GM23338 (cell line): ENCODE data around the gene KRT17. TPM values are rescaled to one million over a fixed set of nuclear protein-coding genes. Genes with fewer than 3 reads are reported as not detected.
A peak's percentile ranks its signal among the peaks of the same experiment; 100 is the strongest.

Source experiments
- ATAC-seq: fragments of 200-7000 bp; cut with Tn5 transposase; 3 replicates; pipeline ENCODE4 v1.9.1; 2020
- DNase-seq: peaks from one replicate; pipeline ENCODE4 v3.0.0-alpha.2; 2015; ENCODE audit warnings: low spot score
- H2AFZ ChIP-seq: fragments of 200-600 bp; sonication (generic); 2 replicates; pipeline ENCODE4 v1.8.0; 2016; ENCODE audit warnings: antibody characterized with exemption, mild to moderate bottlenecking, moderate library complexity
- H3F3A ChIP-seq: fragments of 200-600 bp; sonication (generic); replicated peaks from 2 replicates; pipeline ENCODE4 v1.8.0; 2017; ENCODE audit warnings: antibody characterized with exemption, mixed run types, low read depth
- H3K27ac ChIP-seq: fragments of 200-600 bp; sonication (generic); 2 replicates; pipeline ENCODE4 v1.6.1; 2016; ENCODE audit warnings: low read depth
- H3K27me3 ChIP-seq: fragments of 200-600 bp; sonication (generic); 2 replicates; pipeline ENCODE4 v1.8.0; 2016; ENCODE audit warnings: mild to moderate bottlenecking, mixed run types, moderate library complexity; ENCODE audit not compliant: insufficient read depth
- H3K36me3 ChIP-seq: fragments of 200-600 bp; sonication (generic); 2 replicates; pipeline ENCODE4 v1.8.0; 2016; ENCODE audit warnings: mild to moderate bottlenecking; ENCODE audit not compliant: insufficient read depth
- H3K4me1 ChIP-seq: fragments of 200-600 bp; sonication (generic); 2 replicates; pipeline ENCODE4 v1.8.0; 2016; ENCODE audit warnings: mild to moderate bottlenecking, moderate library complexity; ENCODE audit not compliant: insufficient read depth
- H3K4me2 ChIP-seq: fragments of 200-600 bp; sonication (generic); 2 replicates; pipeline ENCODE4 v1.7.1; 2017; ENCODE audit warnings: mixed run types
- H3K4me3 ChIP-seq: fragments of 200-600 bp; sonication (generic); 2 replicates; pipeline ENCODE4 v1.6.1; 2016; ENCODE audit warnings: mixed run types
- H3K79me2 ChIP-seq: fragments of 200-600 bp; sonication (generic); replicated peaks from 2 replicates; pipeline ENCODE4 v1.8.0; 2017; ENCODE audit warnings: mild to moderate bottlenecking; ENCODE audit not compliant: insufficient read depth
- H3K9me2 ChIP-seq: fragments of 200-600 bp; sonication (generic); 2 replicates; pipeline ENCODE4 v1.8.0; 2017; ENCODE audit not compliant: insufficient read depth
- H4K20me1 ChIP-seq: fragments of 200-600 bp; sonication (generic); replicated peaks from 2 replicates; pipeline ENCODE4 v1.8.0; 2017; ENCODE audit warnings: mild to moderate bottlenecking; ENCODE audit not compliant: insufficient read depth
- H3K27ac Mint-ChIP-seq: 2 replicates; pipeline ENCODE4 v1.8.0; 2020; ENCODE audit warnings: inconsistent platforms, mild to moderate bottlenecking, moderate library complexity, mixed read lengths
- H3K27me3 Mint-ChIP-seq: 3 replicates; pipeline ENCODE4 v1.8.0; 2022; ENCODE audit warnings: low read depth, mild to moderate bottlenecking, moderate library complexity, mixed read lengths, inconsistent platforms; ENCODE audit not compliant: insufficient read depth, poor library complexity
- H3K36me3 Mint-ChIP-seq: 3 replicates; pipeline ENCODE4 v1.8.0; 2021; ENCODE audit warnings: low read depth, mild to moderate bottlenecking, inconsistent platforms, moderate library complexity, mixed read lengths
- H3K4me1 Mint-ChIP-seq: 3 replicates; pipeline ENCODE4 v1.8.0; 2020; ENCODE audit warnings: mild to moderate bottlenecking, inconsistent platforms, mixed read lengths
- H3K4me3 Mint-ChIP-seq: 3 replicates; pipeline ENCODE4 v1.8.0; 2021; ENCODE audit warnings: moderate library complexity, mild to moderate bottlenecking, inconsistent platforms, mixed read lengths
- H3K9me3 Mint-ChIP-seq: 3 replicates; pipeline ENCODE4 v1.8.0; 2020; ENCODE audit warnings: moderate library complexity, mild to moderate bottlenecking, inconsistent platforms, mixed read lengths
- CREB1 ChIP-seq: fragments of 250-450 bp; sonication (Bioruptor Pico); IDR thresholded peaks from 2 replicates; pipeline ENCODE4 v1.5.0; 2020; ENCODE audit warnings: low read depth, mild to moderate bottlenecking, moderate library complexity
- CTCF ChIP-seq, 2 experiments: fragments of 200-600 bp in 1 of 2; sonication (generic) in 1 of 2; conservative IDR thresholded peaks; 2 replicates each; pipeline versions ENCODE4 v1.5.1 to v1.6.1; 2016 to 2017; ENCODE audit warnings: antibody characterized with exemption in 2 of 2, low read depth in 2 of 2, mild to moderate bottlenecking in 2 of 2, moderate library complexity in 1 of 2
- ETS1 ChIP-seq: IDR thresholded peaks from 2 replicates; pipeline ENCODE4 v1.6.1; 2016; ENCODE audit warnings: antibody characterized with exemption
- EZH2 ChIP-seq: fragments of 200-600 bp; sonication (generic); IDR thresholded peaks from one replicate; pipeline ENCODE4 v1.8.0; 2017; ENCODE audit warnings: antibody characterized with exemption, mild to moderate bottlenecking, low read depth; ENCODE audit not compliant: unreplicated experiment
- EZH2phosphoT487 ChIP-seq: fragments of 200-600 bp; sonication (generic); IDR thresholded peaks from one replicate; pipeline ENCODE4 v1.8.1; 2018; ENCODE audit warnings: antibody characterized with exemption; ENCODE audit not compliant: unreplicated experiment
- JUNB ChIP-seq: IDR thresholded peaks from one replicate; pipeline ENCODE4 v1.6.1; 2016; ENCODE audit warnings: antibody characterized with exemption; ENCODE audit not compliant: unreplicated experiment
- NANOG ChIP-seq: IDR thresholded peaks from 2 replicates; pipeline ENCODE4 v1.6.1; 2016; ENCODE audit warnings: antibody characterized with exemption, borderline replicate concordance
- POLR2AphosphoS5 ChIP-seq: IDR thresholded peaks from 2 replicates; pipeline ENCODE4 v1.6.1; 2016; ENCODE audit warnings: antibody characterized with exemption, low read depth
- REST ChIP-seq: IDR thresholded peaks from one replicate; pipeline ENCODE4 v1.6.1; 2018; ENCODE audit warnings: antibody characterized with exemption; ENCODE audit not compliant: unreplicated experiment
- STAT1 ChIP-seq: IDR thresholded peaks from one replicate; pipeline ENCODE4 v1.6.1; 2016; ENCODE audit warnings: antibody characterized with exemption; ENCODE audit not compliant: unreplicated experiment
- ZNF114 ChIP-seq: fragments of 250-450 bp; sonication (Bioruptor Pico); IDR thresholded peaks from 2 replicates; pipeline ENCODE4 v1.5.0; 2020; ENCODE audit warnings: mild to moderate bottlenecking, moderate library complexity
- ZNF331 ChIP-seq: fragments of 250-450 bp; sonication (Bioruptor Pico); IDR thresholded peaks from 2 replicates; pipeline ENCODE4 v1.5.0; 2020; ENCODE audit warnings: low read depth, mild to moderate bottlenecking, moderate library complexity
- ZNF462 ChIP-seq: fragments of 250-450 bp; sonication (Bioruptor Pico); IDR thresholded peaks from 2 replicates; pipeline ENCODE4 v1.5.0; 2020; ENCODE audit warnings: mild to moderate bottlenecking, moderate library complexity
- polyA plus RNA-seq: library from polyadenylated mRNA; unstranded; fragments of >200 nt; fragmentation: Nextera tagmentation; extraction: Ambion mirVana; gene quantifications from 2 replicates; pipeline ENCODE4 v1.2.1, GENCODE V29; 2016
- total RNA-seq: library from RNA; depleted of rRNA; stranded (reverse); fragments of >200 nt; shearing (Covaris generic); gene quantifications from 2 replicates; pipeline ENCODE4 v1.2.3, GENCODE V29; 2014

KRT17 gene
- total and polyA plus RNA-seq, 2 experiments from 2014 or later, result 0.63 to 1.8 TPM

- H3K9me2 ChIP-seq, result peaks cover 10% of the 10 kb centered on the region
- H3K4me3 ChIP-seq, result no peak overlapping the region
- no peaks in the 10 kb centered on the region for H3K27me3 ChIP-seq
- H3K36me3 ChIP-seq, result no peaks in the 10 kb centered on the region
- no peak overlapping the region for H3K4me2 ChIP-seq
- H3K27me3 Mint-ChIP-seq, result peaks cover 17% of the 10 kb centered on the region
- H3K4me1 Mint-ChIP-seq, result peaks cover 7% of the 10 kb centered on the region; the same call in 2 of the 3 replicates
- H3K27ac Mint-ChIP-seq, result no peak overlapping the region
- no peak overlapping the region for H3K27ac ChIP-seq
- 0 out of 2 replicates have a peak overlapping the region, but pooled peaks have one; percentile 98 for H2AFZ ChIP-seq
- no peaks in the 10 kb centered on the region; the same call in 2 of the 3 replicates for H3K36me3 Mint-ChIP-seq
- DNase-seq, result no peak
- ATAC-seq, result no peak
- H3K9me3 Mint-ChIP-seq, result peaks cover 3% of the 10 kb centered on the region; the same call in 1 of the 3 replicates
- no peak overlapping the region for H3K4me3 Mint-ChIP-seq
- H3K79me2 ChIP-seq, result no peaks in the 10 kb centered on the region
- H3K4me1 ChIP-seq, result peaks cover 3% of the 10 kb centered on the region; the same call in 1 of the 2 replicates
- TF ChIP-seq EZH2 (no peak), REST (no peak), ZNF462 (no peak), NANOG (no peak), EZH2phosphoT487 (no peak), ZNF114 (CRISPR knock-in tag) (no peak), ZNF331 (CRISPR knock-in tag) (no peak), STAT1 (no peak), JUNB (no peak), CREB1 (no peak), ETS1 (no peak), CTCF (conservative IDR thresholded peaks at IDR 0.05; ENCODE audit: low read depth in 2 of 2) (no peak), POLR2AphosphoS5 (no peak)
- no peaks in the 10 kb centered on the region for H4K20me1 ChIP-seq
- no peaks in the 10 kb centered on the region; the same call in 1 of the 2 replicates for H3F3A ChIP-seq
These were observed 45.8 kb downstream of the KRT17 start for GRCh38 chr17:41578538-41578937.
